RWPE2 (cell line): Measurements from ENCODE around the gene LAD1.

Source experiments
- ATAC-seq: fragments of 200-7000 bp; cut with Tn5 transposase; 3 replicates; pipeline ENCODE4 v1.9.1; 2021; ENCODE audit warnings: low read depth
- DNase-seq: peaks from one replicate; pipeline ENCODE4 v3.0.0-alpha.2; 2020; ENCODE audit warnings: low spot score
- H3K27ac ChIP-seq: fragments of 450-650 bp; 2 replicates; pipeline ENCODE4 v1.5.1; 2017; ENCODE audit warnings: mild to moderate bottlenecking; ENCODE audit not compliant: poor library complexity, severe bottlenecking
- H3K27me3 ChIP-seq: fragments of 250-450 bp; sonication (Bioruptor Pico); 2 replicates; pipeline ENCODE4 v1.5.1; 2021; ENCODE audit warnings: mild to moderate bottlenecking, moderate library complexity; ENCODE audit not compliant: insufficient read depth, poor library complexity, severe bottlenecking
- H3K36me3 ChIP-seq: fragments of 250-450 bp; sonication (Bioruptor Pico); 2 replicates; pipeline ENCODE4 v1.5.1; 2020; ENCODE audit warnings: low read depth, mild to moderate bottlenecking, moderate library complexity
- H3K4me1 ChIP-seq: fragments of 250-450 bp; sonication (Bioruptor Pico); 2 replicates; pipeline ENCODE4 v1.5.1; 2021; ENCODE audit warnings: mild to moderate bottlenecking, moderate library complexity; ENCODE audit not compliant: insufficient read depth, poor library complexity, severe bottlenecking
- H3K4me3 ChIP-seq: fragments of 250-450 bp; sonication (Bioruptor Pico); 2 replicates; pipeline ENCODE4 v1.5.1; 2021; ENCODE audit warnings: mild to moderate bottlenecking, moderate library complexity; ENCODE audit not compliant: severe bottlenecking
- H3K9me3 ChIP-seq: fragments of 250-450 bp; sonication (Bioruptor Pico); 2 replicates; pipeline ENCODE4 v1.5.1; 2021; ENCODE audit warnings: mild to moderate bottlenecking, moderate library complexity; ENCODE audit not compliant: severe bottlenecking
- CTCF ChIP-seq: fragments of 450-650 bp; IDR thresholded peaks from one replicate; pipeline ENCODE4 v1.5.1; 2017; ENCODE audit warnings: mild to moderate bottlenecking, moderate library complexity; ENCODE audit not compliant: poor library complexity, severe bottlenecking

Gene LAD1

DNA sequence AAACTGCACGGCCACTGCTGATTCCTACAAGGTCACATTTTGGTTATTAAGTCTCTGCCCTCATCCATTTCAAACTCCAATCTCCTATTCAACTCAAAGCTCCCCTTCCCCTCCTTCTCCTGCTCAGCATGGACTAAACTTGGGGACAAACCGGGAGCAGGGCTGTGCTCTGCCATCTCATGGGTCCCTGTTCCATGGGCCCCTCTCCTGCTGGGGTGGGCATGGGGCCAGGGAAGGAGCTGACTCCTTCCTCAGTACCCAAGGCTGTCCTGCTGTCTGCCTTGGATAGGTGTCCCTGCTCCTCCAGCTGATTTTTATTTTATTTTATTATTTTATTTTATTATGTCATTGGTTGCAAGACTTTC is 48.8 kb downstream of the LAD1 start:
- H3K27me3 ChIP-seq: no peaks in the 10 kb centered on the region
- TF ChIP-seq CTCF: no peak
- H3K27ac ChIP-seq: no peak overlapping the region
- peaks cover 16% of the 10 kb centered on the region for H3K4me1 ChIP-seq
- no peak for ATAC-seq
- DNase-seq: no peak
- H3K9me3 ChIP-seq: no peaks in the 10 kb centered on the region
- H3K36me3 ChIP-seq: no peaks in the 10 kb centered on the region
- no peak overlapping the region for H3K4me3 ChIP-seq

DNA sequence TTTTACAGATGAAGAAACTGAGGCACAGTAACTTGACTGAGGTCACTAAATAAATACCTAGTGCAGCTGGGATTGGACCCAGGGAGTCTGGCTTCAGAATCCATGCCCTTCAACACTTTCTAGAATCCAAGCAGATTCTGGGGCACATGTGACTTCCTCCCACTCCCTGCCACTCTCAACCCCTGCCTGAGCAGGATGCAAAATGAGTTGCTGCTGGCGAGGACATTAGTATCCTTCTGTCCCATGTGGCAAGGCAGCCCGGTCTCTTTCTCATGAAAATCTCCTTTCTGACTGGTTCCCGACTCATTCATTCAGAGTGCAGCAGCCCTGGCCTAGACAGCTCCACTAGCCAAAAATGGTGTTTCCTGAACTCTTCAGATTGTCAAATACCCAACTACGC is 50.0 kb downstream of the LAD1 start:
- no peaks in the 10 kb centered on the region for H3K36me3 ChIP-seq
- H3K4me3 ChIP-seq: no peak overlapping the region
- no peaks in the 10 kb centered on the region for H3K9me3 ChIP-seq
- H3K27me3 ChIP-seq: no peaks in the 10 kb centered on the region
- no peak for ATAC-seq
- H3K4me1 ChIP-seq: peaks cover 16% of the 10 kb centered on the region
- no peak for DNase-seq
- H3K27ac ChIP-seq: no peak overlapping the region
- no peak for TF ChIP-seq CTCF

GRCh38 chr1:201348211-201348566 is 50.9 kb downstream of the LAD1 start:
- Histone ChIP-seq H3K4me3 (no peak overlapping the region), H3K27ac (no peak overlapping the region), H3K4me1 (peaks cover 12% of the 10 kb centered on the region), H3K27me3 (no peaks in the 10 kb centered on the region), H3K9me3 (no peaks in the 10 kb centered on the region), H3K36me3 (no peaks in the 10 kb centered on the region)
- peak; percentile 69 for TF ChIP-seq CTCF
- ATAC-seq (peak; percentile 69), DNase-seq (no peak)

DNA sequence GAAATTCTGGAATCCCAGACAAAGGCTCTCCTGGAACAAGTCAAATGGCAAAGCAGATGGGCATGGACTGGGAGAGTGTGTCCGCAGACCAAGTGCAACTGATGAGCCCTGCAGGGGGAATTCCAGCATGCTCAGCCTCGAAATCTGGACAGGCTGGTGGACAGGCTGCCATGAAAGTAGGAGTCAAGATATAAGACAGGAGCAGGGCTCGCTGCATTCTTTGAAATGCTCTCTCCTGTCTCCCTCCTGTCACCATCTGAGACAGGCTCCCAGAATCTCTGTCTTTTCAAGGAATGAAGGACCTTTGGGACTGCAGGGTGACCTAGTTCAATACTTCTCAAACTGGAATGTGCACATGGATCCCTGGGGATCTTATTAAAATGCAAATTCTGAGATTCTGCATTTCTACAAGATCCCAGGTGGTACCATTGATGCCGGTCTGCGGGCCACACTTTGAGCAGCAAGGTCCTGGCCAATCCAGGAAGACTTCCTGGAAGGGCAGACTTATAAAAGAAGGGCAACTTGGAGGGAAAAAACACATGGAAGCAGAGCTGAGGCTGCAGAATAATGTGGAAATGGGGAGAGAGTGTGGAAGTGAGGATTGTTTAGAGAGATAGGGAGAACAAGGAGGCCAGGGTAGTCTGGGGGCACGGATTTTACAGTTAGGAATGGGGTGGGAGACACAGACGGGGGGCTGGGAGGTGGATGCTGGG is 51.5 kb downstream of the LAD1 start:
- no peak for TF ChIP-seq CTCF
- Histone ChIP-seq H3K36me3 (no peaks in the 10 kb centered on the region), H3K4me1 (peaks cover 8% of the 10 kb centered on the region), H3K27me3 (no peaks in the 10 kb centered on the region), H3K27ac (no peak overlapping the region), H3K9me3 (no peaks in the 10 kb centered on the region), H3K4me3 (no peak overlapping the region)
- DNase-seq: no peak
- no peak for ATAC-seq

- ATAC-seq: no peak
- Histone ChIP-seq H3K27me3 (no peaks in the 10 kb centered on the region), H3K36me3 (no peaks in the 10 kb centered on the region), H3K4me1 (peaks cover 8% of the 10 kb centered on the region), H3K27ac (no peak overlapping the region), H3K9me3 (no peaks in the 10 kb centered on the region), H3K4me3 (no peak overlapping the region)
- DNase-seq: no peak
- TF ChIP-seq CTCF: no peak
Observed at GRCh38 chr1:201346987-201347386, 52.1 kb downstream of the LAD1 start.
